ENCODE measurements around the gene F12. TPM values are rescaled to one million over a fixed set of nuclear protein-coding genes. Genes with fewer than 3 reads are reported as not detected.

Gene F12
- total RNA-seq, 8 experiments from 2014 or later, result 1.0 to 6.5 (median 2.4) TPM

GRCh38 chr5:177404641-177405179, 4.7 kb downstream of the F12 start:
- ATAC-seq (replicated peaks in 6 of 8), result no peak
- H3K27ac ChIP-seq, result peak overlapping the region in 1 of 2 donors; percentile 52
- in situ Hi-C loops (cut with MboI; ENCODE audit: low pct_unique_long_range_greater_than_20kb in 2 of 9, low sequenced_read_pairs in 9 of 9, unreplicated experiment in 9 of 9), result no loop called here
- peaks cover 10 to 12% of the 10 kb centered on the region in 2 donors for H3K4me1 ChIP-seq (replicated peaks in 1 of 2)
- WGBS, 10 experiments, result 0 to 83% (median 55%) methylated on average over 1 to 4 of the region's 16 CpGs; no CpG with 5 or more reads in 6 of the 10 experiments
- peak overlapping the region; percentile 25 to 45 (median 37) for H3K4me3 ChIP-seq

GRCh38 chr5:177403792-177404640, 5.3 kb downstream of the F12 start:
- Histone ChIP-seq H3K4me3 (peak overlapping the region; percentile 25 to 45 (median 37)), H3K4me1 (replicated peaks in 1 of 2) (peaks cover 10 to 12% of the 10 kb centered on the region in 2 donors), H3K27ac (peak overlapping the region in 1 of 2 donors; percentile 52)
- in situ Hi-C loops (cut with MboI; ENCODE audit: low pct_unique_long_range_greater_than_20kb in 2 of 9, low sequenced_read_pairs in 9 of 9, unreplicated experiment in 9 of 9), result no loop called here
- peak; percentile 73 to 82 (median 76) for ATAC-seq (replicated peaks in 6 of 8)
- WGBS, 10 experiments, result 0 to 3% (median 1%) methylated on average over 9 to 21 of the region's 93 CpGs; no CpG with 5 or more reads in 5 of the 10 experiments

GRCh38 chr5:177403102-177403791, 6.1 kb downstream of the F12 start:
- peak; percentile 9 to 34 (median 24) for ATAC-seq (replicated peaks in 6 of 8)
- in situ Hi-C loops (cut with MboI; ENCODE audit: low pct_unique_long_range_greater_than_20kb in 2 of 9, low sequenced_read_pairs in 9 of 9, unreplicated experiment in 9 of 9), result no loop called here
- WGBS, 10 experiments, result 0 to 17% methylated on average over 2 to 17 of the region's 61 CpGs; no CpG with 5 or more reads in 8 of the 10 experiments
- Histone ChIP-seq H3K27ac (peak overlapping the region in 1 of 2 donors; percentile 38), H3K4me3 (peak overlapping the region; percentile 25 to 45 (median 37)), H3K4me1 (replicated peaks in 1 of 2) (peaks cover 10 to 12% of the 10 kb centered on the region in 2 donors)

GRCh38 chr5:177402271-177403043, 6.9 kb downstream of the F12 start:
- ATAC-seq (replicated peaks in 6 of 8), result peak; percentile 27 to 72 (median 68)
- Histone ChIP-seq H3K4me1 (replicated peaks in 1 of 2) (peaks cover 10 to 12% of the 10 kb centered on the region in 2 donors), H3K4me3 (peak overlapping the region; percentile 25 to 45 (median 37)), H3K27ac (peak overlapping the region; percentile 11 to 38)
- in situ Hi-C loops (cut with MboI; ENCODE audit: low pct_unique_long_range_greater_than_20kb in 2 of 9, low sequenced_read_pairs in 9 of 9, unreplicated experiment in 9 of 9), result no loop called here
- WGBS, 10 experiments, result 0 to 60% (median 3%) methylated on average over 1 to 20 of the region's 49 CpGs; no CpG with 5 or more reads in 3 of the 10 experiments

GRCh38 chr5:177399997-177400868, 9.1 kb downstream of the F12 start, which contains the start of gene PFN3:
Gene PFN3 (minus strand): TSS chr5:177400661. CDS start chr5:177400576, 85 bp downstream.
- ATAC-seq (replicated peaks in 6 of 8), result peak in 1 of 8 experiments; percentile 2
- Histone ChIP-seq H3K27ac (no peak within 1 kb of the TSS), H3K4me3 (peak within 1 kb of the TSS in 1 of 5 donors; percentile 7), H3K4me1 (replicated peaks in 1 of 2) (peaks cover 10 to 12% of the 10 kb centered on the region in 2 donors)
- in situ Hi-C loops (cut with MboI; ENCODE audit: low pct_unique_long_range_greater_than_20kb in 2 of 9, low sequenced_read_pairs in 9 of 9, unreplicated experiment in 9 of 9), result loop anchor here in 2 of 9 experiments (25.0 kb wide), 2 partner anchors 87 to 112 kb away; partner anchors contain the start of genes DDX41 (in 1 of the 2), DOK3 (in 1 of the 2) and PDLIM7 (in 1 of the 2)
- WGBS, 10 experiments, result 12 to 100% (median 38%) methylated on average over 1 to 16 of the region's 92 CpGs; no CpG with 5 or more reads in 4 of the 10 experiments

GRCh38 chr5:177397875-177398390, 11.4 kb downstream of the F12 start:
- in situ Hi-C loops (cut with MboI; ENCODE audit: low pct_unique_long_range_greater_than_20kb in 2 of 9, low sequenced_read_pairs in 9 of 9, unreplicated experiment in 9 of 9), result loop anchor here in 2 of 9 experiments (25.0 kb wide), 2 partner anchors 89 to 114 kb away; partner anchors contain the start of genes DDX41 (in 1 of the 2), DOK3 (in 1 of the 2) and PDLIM7 (in 1 of the 2)
- no peak overlapping the region for H3K27ac ChIP-seq
- H3K4me1 ChIP-seq (replicated peaks in 1 of 2), result peaks cover 3 to 4% of the 10 kb centered on the region in 2 donors
- no peak overlapping the region for H3K4me3 ChIP-seq
- ATAC-seq (replicated peaks in 6 of 8), result no peak
- 100% methylated on average over 1 to 3 of the region's 16 CpGs; no CpG with 5 or more reads in 8 of the 10 experiments for WGBS, 10 experiments

- ATAC-seq (replicated peaks in 6 of 8), result no peak
- in situ Hi-C loops (cut with MboI; ENCODE audit: low pct_unique_long_range_greater_than_20kb in 2 of 9, low sequenced_read_pairs in 9 of 9, unreplicated experiment in 9 of 9), result loop anchor here in 2 of 9 experiments (25.0 kb wide), 2 partner anchors 90 to 115 kb away; partner anchors contain the start of genes DDX41 (in 1 of the 2), DOK3 (in 1 of the 2) and PDLIM7 (in 1 of the 2)
- 90 to 100% (median 90%) methylated on average over 1 to 2 of the region's 10 CpGs; no CpG with 5 or more reads in 7 of the 10 experiments for WGBS, 10 experiments
Measured at GRCh38 chr5:177396807-177397206, 12.6 kb downstream of the F12 start.

GRCh38 chr5:177396078-177396477, 13.3 kb downstream of the F12 start:
- H3K4me1 ChIP-seq (replicated peaks in 1 of 2), result peaks cover 0 to 2% of the 10 kb centered on the region in 2 donors
- WGBS, 10 experiments, result 40% methylated on average over 1 of the region's 8 CpGs; no CpG with 5 or more reads in 9 of the 10 experiments
- H3K4me3 ChIP-seq, result no peak overlapping the region
- peak in 3 of 8 experiments; percentile 32 to 79 (median 63) for ATAC-seq (replicated peaks in 6 of 8)
- no peak overlapping the region for H3K27ac ChIP-seq
- in situ Hi-C loops (cut with MboI; ENCODE audit: low pct_unique_long_range_greater_than_20kb in 2 of 9, low sequenced_read_pairs in 9 of 9, unreplicated experiment in 9 of 9), result loop anchor here in 2 of 9 experiments (25.0 kb wide), 2 partner anchors 91 to 116 kb away; partner anchors contain the start of genes DDX41 (in 1 of the 2), DOK3 (in 1 of the 2) and PDLIM7 (in 1 of the 2)

More at GRCh38 chr5:177396807-177397206, 12.6 kb downstream of the F12 start:
- Histone ChIP-seq H3K4me3 (no peak overlapping the region), H3K27ac (no peak overlapping the region), H3K4me1 (replicated peaks in 1 of 2) (peaks cover 0 to 2% of the 10 kb centered on the region in 2 donors)

GRCh38 chr5:177393990-177394389, 15.4 kb downstream of the F12 start:
- 0 to 100% (median 60%) methylated on average over 1 to 2 of the region's 5 CpGs; no CpG with 5 or more reads in 5 of the 10 experiments for WGBS, 10 experiments
- in situ Hi-C loops (cut with MboI; ENCODE audit: low pct_unique_long_range_greater_than_20kb in 2 of 9, low sequenced_read_pairs in 9 of 9, unreplicated experiment in 9 of 9), result loop anchor here in 2 of 9 experiments (25.0 kb wide), 2 partner anchors 93 to 118 kb away; partner anchors contain the start of genes DDX41 (in 1 of the 2), DOK3 (in 1 of the 2) and PDLIM7 (in 1 of the 2)
- H3K4me1 ChIP-seq (replicated peaks in 1 of 2), result peaks cover 3 to 4% of the 10 kb centered on the region in 2 donors
- no peak overlapping the region for H3K27ac ChIP-seq
- no peak for ATAC-seq (replicated peaks in 6 of 8)
- H3K4me3 ChIP-seq, result no peak overlapping the region

- 80% methylated on average over 1 of the region's 1 CpG; no CpG with 5 or more reads in 8 of the 10 experiments for WGBS, 10 experiments
- Histone ChIP-seq H3K4me3 (no peak overlapping the region), H3K4me1 (replicated peaks in 1 of 2) (peaks cover 3 to 4% of the 10 kb centered on the region in 2 donors), H3K27ac (no peak overlapping the region)
- in situ Hi-C loops (cut with MboI; ENCODE audit: low pct_unique_long_range_greater_than_20kb in 2 of 9, low sequenced_read_pairs in 9 of 9, unreplicated experiment in 9 of 9), result loop anchor here in 2 of 9 experiments (25.0 kb wide), 2 partner anchors 94 to 119 kb away; partner anchors contain the start of genes DDX41 (in 1 of the 2), DOK3 (in 1 of the 2) and PDLIM7 (in 1 of the 2)
- no peak for ATAC-seq (replicated peaks in 6 of 8)
Measured at GRCh38 chr5:177393206-177393765, 16.1 kb downstream of the F12 start.
